Measurements from ENCODE around the gene PRAMEF18.
"Not testable (repeated sequence)": the region's sequence is repeated elsewhere in the genome, so short reads cannot be mapped to it uniquely, and the experiment has no call there.

PRAMEF18 gene

GRCh38 chr1:13225675-13226204 is at the start of gene PRAMEF18:
Gene PRAMEF18 (minus strand): TSS chr1:13226154. CDS start chr1:13226106, 48 bp downstream.
- not testable (repeated sequence) for DNase-seq

- not testable (repeated sequence) for DNase-seq
Measured at GRCh38 chr1:13265124-13265523, 39.2 kb upstream of the PRAMEF18 start.

GRCh38 chr1:13253898-13254297 is 27.9 kb upstream of the PRAMEF18 start, which contains the start of gene PRAMEF5:
Gene PRAMEF5 (plus strand): TSS chr1:13254198. CDS start chr1:13259269, 5,071 bp downstream.
- DNase-seq = not testable (repeated sequence)

- DNase-seq = not testable (repeated sequence)
Measured at GRCh38 chr1:13247122-13247521, 21.2 kb upstream of the PRAMEF18 start.

- not testable (repeated sequence) for DNase-seq
Measured at GRCh38 chr1:13246554-13246871, 20.6 kb upstream of the PRAMEF18 start.

- DNase-seq = not testable (repeated sequence)
Measured at GRCh38 chr1:13245841-13246553, 20.0 kb upstream of the PRAMEF18 start.

- DNase-seq = not testable (repeated sequence)
Measured at GRCh38 chr1:13243536-13244263, 17.7 kb upstream of the PRAMEF18 start.

GRCh38 chr1:13239633-13240032 is 13.7 kb upstream of the PRAMEF18 start:
- DNase-seq = not testable (repeated sequence)

- DNase-seq = not testable (repeated sequence)
Measured at GRCh38 chr1:13237572-13237971, 11.6 kb upstream of the PRAMEF18 start.

GRCh38 chr1:13234057-13234456 is 8.1 kb upstream of the PRAMEF18 start:
- not testable (repeated sequence) for DNase-seq

- DNase-seq = not testable (repeated sequence)
Measured at GRCh38 chr1:13232056-13232455, 6.1 kb upstream of the PRAMEF18 start.

- not testable (repeated sequence) for DNase-seq
Measured at GRCh38 chr1:13231061-13231750, 5.3 kb upstream of the PRAMEF18 start.

GRCh38 chr1:13230601-13231000 is 4.6 kb upstream of the PRAMEF18 start:
- DNase-seq = not testable (repeated sequence)

GRCh38 chr1:13230096-13230495 is 4.1 kb upstream of the PRAMEF18 start:
- not testable (repeated sequence) for DNase-seq

GRCh38 chr1:13228343-13228781 is 2.4 kb upstream of the PRAMEF18 start:
- DNase-seq = no peak

GRCh38 chr1:13227271-13228055 is 1.5 kb upstream of the PRAMEF18 start:
- DNase-seq = not testable (repeated sequence)

- no peak for DNase-seq
Measured at GRCh38 chr1:13224480-13225060, 1.4 kb downstream of the PRAMEF18 start.

GRCh38 chr1:13222788-13223187 is 3.2 kb downstream of the PRAMEF18 start:
- not testable (repeated sequence) for DNase-seq

- not testable (repeated sequence) for DNase-seq
Measured at GRCh38 chr1:13219203-13219602, 6.8 kb downstream of the PRAMEF18 start.

GRCh38 chr1:13216619-13217018 is 9.3 kb downstream of the PRAMEF18 start:
- not testable (repeated sequence) for DNase-seq

GRCh38 chr1:13208712-13209111 is 17.2 kb downstream of the PRAMEF18 start:
- not testable (repeated sequence) for DNase-seq

- DNase-seq = not testable (repeated sequence)
Measured at GRCh38 chr1:13201309-13201708, 24.6 kb downstream of the PRAMEF18 start, which contains the start of gene PRAMEF13. Gene PRAMEF13 (minus strand): TSS chr1:13201409. CDS start chr1:13199589, 1,820 bp downstream.
